GM21447 (cell line): Measurements from ENCODE around the gene LGALS7B.
"Not testable (repeated sequence)": the region's sequence is repeated elsewhere in the genome, so short reads cannot be mapped to it uniquely, and the experiment has no call there.

Source experiments
- ATAC-seq: cut with Tn5 transposase; IDR thresholded peaks from one replicate; pipeline ENCODE4 v1.9.1; 2021; ENCODE audit not compliant: unreplicated experiment

LGALS7B gene

DNA sequence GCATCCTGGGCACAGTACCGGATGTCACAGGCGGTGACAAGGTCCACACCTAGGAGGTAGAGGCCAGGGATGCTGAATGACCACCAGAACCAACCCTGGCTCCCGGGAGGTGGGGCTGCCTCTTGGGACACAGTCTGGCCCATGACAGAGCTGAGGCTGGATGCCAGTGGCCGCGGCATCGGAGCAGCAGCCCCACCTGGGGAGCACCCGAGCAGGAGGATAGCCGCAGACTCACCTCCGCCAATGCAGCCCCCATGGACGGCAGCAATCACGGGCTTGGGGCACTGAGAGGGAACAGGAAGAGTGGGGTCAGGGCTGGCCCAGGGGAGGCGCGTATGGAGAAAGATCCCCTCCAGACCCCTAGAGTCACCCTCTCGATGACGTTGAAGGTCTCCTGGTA is 28.1 kb downstream of the LGALS7B start:
- ATAC-seq, result no peak

DNA sequence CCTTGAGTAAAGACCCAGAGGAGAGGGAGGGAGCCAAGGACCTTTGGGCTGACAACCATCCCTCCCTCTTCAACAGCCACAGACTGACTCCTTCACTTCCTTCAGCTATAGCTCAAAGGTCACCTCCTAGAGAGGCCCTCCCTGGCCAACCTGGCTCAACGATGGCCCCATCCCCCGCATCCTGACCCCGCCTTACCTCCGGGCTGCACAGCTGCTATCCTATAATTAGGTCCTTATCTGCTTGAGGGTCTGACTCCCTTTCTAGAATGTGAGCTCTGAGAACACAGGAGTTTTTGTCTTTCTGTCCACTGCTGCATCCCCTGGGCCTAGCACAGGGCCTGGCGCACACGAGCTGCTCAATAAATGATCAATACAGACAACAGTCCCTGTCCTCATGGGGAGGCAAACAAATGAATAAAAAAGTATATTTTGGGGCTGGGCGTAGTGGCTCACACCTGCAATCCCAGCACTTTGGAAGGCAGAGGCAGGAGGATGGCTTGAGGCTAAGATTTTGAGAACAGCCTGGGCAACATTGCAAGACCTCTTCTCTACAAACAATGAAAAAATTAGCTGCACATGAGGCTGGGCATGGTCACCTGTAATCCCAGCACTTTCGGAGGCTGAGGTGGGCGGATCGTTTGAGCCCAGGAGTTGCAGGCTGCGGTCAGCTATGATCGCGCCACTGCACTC is 30.4 kb downstream of the LGALS7B start:
- no peak for ATAC-seq

DNA sequence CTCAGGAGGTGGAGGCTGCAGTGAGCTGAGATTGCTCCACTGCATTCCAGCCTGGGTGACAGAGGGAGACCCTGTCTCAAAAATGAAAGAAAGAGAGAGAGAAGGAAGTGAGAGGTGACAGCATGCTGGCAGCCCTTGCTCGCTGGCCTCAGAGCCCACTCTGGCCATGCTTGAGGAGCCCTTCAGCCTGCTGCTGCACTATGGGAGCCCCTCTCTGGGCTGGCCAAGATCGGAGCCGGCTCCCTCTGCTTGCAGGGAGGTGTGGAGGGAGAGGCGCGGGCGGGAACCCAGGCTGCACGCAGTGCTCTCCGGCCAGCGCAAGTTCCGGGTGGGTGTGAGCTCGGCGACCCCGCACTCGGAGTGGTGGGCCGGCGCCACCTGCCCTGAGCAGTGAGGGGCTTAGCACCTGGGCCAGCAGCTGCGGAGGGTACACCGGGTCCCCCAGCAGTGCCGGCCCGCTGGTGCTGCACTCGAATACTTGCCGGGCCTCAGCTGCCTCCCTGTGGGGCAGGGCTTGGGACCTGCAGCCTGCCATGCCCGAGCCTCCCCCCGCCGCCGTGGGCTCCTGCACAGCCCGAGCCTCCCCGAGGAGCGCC is 32.3 kb downstream of the LGALS7B start:
- not testable (repeated sequence) for ATAC-seq

DNA sequence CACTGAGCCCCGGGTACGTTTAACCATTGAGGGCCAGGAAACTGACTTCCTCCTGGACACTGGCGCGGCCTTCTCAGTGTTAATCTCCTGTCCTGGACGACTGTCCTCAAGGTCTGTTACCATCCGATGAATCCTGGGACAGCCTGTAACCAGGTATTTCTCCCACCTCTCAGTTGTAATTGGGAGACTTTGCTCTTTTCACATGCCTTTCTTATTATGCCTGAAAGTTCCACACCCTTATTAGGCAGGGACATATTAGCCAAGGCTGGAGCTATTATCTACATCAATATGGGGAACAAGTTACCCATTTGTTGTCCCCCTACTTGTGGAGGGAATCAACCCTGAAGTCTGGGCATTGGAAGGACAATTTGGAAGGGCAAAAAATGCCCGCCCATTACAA is 36.9 kb downstream of the LGALS7B start:
- not testable (repeated sequence) for ATAC-seq

DNA sequence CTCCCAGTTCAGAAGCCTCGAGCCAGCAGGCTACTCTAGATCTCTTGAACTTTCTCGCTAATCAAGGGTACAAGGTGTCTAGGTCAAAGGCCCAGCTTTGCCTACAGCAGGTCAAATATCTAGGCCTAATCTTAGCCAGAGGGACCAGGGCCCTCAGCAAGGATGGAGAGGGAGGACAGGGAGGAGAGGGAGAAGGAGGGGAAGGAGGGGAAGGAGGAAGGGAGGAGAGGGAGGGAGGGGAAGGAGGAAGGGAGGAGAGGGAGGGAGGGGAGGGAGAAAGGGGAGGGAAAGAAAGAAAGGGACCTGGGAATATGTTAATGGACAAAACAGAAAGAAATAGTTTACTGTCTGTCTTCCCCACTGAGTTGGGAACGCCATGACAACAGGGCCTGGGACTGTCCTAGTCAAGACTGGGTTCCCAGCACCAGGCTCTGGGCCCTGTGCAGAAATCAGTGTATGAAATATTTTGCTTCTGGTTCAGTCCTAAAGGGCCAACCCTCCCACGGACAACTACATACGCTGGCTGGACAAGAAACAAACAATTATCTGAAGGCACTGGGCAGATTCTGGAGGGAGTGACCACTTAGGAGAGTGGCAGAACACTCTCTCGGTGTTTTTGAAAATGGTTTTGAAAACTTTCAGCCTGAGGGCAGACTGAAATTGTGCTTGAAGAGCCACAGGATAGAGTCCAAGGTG is 38.0 kb downstream of the LGALS7B start:
- ATAC-seq, result no peak

DNA sequence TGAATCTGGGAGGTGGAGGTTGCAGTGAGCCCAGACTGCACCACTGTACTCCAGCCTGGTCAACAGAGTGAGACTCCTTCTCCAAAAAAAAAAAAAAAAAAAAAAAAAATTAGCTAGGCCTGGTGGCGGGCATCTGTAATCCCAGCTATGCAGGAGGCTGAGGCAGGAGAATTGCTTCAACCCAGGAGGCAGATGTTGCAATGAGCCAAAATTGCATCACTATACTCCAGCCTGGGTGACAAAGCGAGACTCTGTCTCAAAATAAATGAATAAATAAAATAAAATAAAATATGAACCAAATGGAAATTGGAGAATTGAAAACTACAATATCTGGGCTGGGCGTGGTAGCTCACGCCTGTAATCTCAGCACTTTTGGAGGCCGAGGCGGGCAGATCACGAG is 40.2 kb downstream of the LGALS7B start:
- not testable (repeated sequence) for ATAC-seq

DNA sequence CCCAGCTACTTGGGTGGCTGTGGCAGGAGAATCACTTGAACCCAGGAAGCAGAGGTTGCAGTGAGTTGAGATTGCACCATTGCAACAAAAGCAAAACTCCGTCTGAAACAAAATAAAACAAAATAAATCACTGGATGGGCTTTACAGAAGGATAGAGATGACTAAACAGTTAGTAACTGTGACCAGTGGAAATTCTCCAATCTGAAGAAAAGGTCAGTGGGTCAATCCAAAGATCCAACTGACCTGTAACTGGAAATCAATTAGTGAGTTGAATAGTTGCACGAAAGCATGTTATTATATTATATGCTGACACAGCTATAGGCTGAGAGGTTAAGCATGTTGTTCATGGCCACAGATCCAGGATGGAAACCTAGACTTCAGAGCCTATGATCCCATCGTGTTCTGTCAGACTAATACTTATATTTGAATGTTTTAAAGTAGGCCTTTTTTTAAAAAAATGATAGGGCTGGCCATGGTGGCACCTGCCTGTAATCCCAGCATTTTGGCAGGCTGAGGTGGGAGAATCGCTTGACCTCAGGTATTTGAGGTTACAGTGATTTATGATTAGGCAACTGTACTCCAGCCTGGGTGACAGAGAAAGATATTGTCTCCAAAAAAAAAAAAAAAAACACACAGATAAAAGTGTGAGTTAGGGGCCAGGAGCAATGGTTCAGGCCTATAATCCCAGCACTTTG is 41.2 kb downstream of the LGALS7B start:
- no peak for ATAC-seq

DNA sequence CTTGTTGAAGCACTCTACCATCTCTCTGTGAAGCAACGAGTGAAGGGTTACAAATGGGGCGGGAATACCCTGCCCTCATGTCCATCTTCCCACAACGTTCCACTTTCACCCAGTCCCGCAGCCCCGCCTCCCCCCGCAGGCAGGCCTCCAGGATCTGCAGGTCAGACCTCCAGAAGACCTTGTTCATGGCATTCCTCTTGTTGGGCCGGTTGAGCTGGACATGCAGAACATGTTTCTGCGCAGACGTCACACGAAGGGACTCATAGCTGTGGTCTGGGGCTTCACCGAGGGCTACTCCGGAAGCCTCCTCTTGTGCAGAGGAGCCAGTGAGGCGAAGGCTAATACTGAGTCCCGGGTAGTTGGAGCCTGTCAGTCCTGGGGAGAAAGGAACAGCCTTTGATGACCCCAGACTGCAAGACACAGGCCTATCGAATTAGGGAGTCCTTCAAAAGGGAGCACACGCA is 42.2 kb downstream of the LGALS7B start:
- ATAC-seq, result peak; percentile 59

DNA sequence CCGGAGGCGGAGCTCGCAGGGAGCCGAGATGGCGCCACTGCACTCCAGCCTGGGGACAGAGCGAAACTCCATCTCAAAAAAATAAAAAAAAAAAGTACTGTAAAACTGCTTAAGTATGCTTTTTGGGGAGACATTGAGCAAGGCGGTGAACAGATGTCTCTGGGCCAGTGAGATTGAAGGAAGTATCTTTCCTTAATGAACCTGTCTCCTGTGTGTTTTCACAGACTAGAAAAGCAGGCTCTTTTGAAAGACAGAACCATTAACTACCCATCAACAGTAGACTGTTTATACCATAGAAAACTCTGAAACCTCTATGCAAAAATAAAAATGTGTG is 44.1 kb downstream of the LGALS7B start:
- no peak for ATAC-seq

DNA sequence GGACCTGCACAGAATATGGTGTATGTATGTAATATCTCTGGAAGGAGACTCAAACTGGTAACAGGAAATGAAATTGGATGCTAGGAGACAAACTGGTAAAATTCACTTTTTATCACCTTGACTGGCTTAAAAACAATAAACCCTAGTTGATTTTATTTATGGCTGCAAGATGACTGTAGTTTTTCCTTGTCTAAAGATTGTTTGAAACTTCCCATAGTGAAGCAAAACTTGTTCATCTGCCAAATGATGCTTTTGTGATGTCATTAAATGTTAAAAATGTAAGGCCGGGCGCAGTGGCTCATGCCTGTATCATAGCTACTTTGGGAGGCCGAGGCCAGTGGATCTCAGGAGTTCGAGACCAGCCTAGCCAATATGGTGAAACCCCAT is 45.1 kb downstream of the LGALS7B start:
- no peak for ATAC-seq

DNA sequence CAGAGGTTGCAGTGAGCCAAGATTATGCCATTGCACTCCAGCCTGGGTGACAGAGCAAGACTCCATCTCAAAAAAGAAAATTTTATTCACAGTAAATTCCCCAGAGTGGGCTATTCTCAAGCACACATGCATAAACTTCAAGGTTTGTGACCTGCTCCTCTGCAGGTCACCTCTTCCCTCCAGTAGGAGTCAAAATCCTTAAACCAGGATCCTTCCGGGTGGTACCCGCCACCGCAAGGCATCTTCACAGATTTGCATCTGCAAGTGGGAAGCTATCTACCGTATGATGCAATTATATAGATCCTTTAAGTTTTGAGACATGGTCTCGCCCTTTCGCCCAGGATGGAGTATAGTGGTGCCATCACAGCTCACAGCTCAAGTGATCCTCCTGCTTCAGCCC is 45.6 kb downstream of the LGALS7B start:
- ATAC-seq, result no peak

DNA sequence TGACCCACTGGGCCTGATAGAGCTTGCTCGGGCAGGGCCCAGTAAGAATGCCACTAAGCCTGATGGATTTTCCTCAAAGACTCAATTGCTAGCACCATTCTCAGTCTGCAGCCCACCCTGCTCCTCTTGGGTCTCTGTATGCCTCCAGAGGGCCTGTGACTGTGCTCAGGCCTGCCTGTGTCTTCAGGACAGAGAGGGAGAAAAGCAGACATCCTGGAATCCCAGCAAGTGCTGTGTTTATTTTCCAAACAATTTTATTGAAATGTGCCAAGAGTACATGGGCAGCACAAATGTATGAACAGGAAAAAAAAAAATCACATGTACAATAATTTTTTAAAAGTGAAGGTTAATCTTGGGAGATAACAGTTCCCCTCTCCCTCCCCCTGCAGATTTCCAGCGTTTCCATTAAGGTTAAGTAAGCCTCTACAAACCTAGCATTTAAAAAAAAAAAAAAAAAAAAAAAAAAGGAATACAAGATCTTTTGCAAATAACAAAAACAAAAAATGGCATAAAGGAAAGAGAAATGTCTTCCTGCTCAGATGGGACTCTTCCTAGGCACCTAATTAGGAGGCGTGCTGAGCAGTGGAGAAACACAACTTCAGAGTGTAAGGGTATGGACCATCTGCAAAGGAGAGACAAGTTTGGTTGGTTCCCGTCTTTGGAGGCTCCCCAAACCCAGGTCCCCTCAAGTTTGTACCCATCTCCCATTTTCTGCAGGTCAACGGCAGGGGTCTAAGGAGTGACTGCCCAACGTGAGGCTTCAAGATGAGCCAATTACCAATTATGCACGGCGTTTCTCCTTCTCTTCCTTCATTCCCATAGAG is 47.4 kb downstream of the LGALS7B start:
- ATAC-seq, result no peak

DNA sequence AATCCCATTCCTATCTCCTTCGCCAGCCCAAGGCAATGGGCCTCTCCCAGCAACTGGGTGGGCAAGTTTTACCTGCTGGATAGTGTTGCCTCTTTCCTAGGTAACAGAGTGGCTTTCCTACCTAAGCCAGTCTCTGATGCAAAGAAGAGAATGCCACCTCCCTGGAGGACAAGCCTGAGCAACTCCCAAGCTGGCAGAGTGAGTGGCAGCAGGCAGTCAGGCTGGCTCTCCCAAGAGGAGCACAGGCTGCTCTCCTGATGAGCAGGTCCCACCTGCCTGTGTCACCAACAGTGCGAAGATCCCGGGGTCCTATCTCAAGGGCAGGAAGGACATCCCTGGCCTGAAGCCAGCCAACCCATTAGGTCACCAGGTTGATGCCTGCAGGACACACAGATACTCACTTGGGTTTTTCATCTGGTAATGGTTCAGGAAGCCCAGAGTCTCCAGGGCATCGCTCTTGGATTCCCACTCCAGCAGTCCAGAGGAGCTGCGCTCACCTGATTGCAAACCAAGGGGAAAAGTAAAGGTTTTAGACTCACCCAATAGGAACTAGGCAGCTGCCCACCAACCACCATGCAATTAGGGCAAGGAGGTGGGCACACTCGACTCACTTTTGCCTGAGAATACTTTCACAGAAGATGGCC is 48.1 kb downstream of the LGALS7B start:
- ATAC-seq, result no peak

DNA sequence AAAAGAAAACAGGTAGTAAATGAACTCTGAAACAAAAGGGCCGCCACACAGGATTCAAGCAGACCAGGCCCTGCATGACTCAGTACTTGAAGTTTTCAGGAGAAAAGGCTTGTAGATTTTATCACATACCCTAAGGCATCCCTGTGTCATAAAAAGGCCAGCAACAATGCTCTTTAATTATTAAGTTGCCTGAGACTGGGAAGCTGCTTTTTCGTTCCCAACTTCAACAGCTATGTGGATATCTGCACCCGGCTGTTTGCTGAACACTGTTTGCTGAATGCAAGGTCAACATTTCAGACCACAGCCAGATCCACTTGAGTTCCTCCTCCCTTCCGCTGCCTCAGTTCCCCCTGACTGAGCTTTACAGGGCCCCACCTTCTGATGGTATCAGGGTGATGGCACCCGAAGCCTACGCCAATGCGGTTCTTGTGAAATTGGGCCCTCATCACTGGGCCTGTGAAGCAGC is 48.7 kb downstream of the LGALS7B start:
- no peak for ATAC-seq

DNA sequence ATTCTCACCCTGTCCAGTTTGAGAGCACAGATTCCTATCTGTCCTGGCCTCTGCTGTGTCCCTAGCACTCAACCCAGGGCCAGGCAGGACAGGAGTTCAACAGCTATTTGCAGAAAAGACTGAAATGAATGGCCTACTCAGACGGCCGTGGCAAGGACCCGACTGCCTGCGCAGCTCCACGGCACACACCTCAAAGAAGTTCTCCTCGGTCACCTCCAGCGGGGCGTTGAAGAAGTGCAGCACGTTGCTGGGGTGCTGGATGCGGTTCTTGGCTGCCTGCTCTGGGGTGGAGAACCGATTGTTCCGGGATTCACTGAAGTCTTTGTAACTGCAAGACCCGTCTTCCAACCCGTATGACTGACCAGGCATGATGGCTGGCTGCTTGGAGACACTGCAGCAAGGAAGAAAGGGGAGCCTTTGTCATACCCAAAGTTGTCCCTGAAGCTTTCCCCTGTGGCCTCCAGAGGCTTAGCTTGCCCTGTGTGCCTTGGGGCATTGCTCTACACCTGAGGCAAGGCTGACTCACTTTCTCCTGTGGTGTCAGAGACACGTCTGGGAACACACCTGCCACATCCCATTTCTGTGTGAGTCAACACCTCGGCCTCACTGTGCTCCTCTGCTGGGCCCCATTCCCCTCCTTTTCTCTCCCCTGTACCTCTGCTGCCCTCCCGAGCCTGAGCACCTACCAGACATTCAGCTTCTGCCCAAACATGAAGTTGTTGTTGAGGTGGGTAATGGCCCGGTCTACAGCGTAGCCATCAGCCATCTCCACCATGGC is 49.4 kb downstream of the LGALS7B start:
- no peak for ATAC-seq

DNA sequence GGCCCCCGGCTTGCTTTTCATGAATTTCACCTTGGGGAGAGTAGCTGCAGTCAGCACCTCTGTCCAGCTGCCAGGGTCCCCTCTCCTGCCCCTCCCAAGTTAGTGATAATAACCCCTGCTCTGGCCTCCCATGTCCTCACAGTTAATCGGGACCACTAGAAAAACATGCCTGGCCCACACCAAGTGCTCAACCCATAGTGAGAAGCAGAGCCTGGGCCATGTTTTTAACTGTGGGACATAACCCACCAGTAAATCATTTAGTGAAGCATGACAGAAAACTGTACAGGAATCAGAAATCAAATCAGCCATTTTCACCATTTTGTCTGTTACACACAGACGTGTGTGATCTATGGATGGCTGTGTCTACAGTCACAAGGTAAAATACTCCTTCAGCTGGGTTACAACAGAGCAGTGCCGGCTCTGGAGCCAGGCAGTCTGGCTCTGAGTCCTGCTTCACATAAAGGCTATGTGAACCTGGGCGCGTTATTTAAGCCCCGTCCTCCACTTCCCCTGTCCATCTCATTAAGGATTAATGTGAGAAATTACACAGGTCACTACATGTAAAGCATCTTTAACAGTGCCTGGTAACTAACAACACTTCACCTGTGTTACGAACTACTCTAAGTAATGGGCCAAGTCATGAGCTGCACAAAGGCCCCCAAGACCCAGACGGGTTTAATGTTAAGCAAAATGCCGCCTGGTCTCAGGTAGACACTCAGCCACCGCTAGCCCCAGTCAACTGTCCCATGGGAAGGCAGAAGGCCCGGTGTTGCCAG is 50.2 kb downstream of the LGALS7B start:
- ATAC-seq, result no peak

DNA sequence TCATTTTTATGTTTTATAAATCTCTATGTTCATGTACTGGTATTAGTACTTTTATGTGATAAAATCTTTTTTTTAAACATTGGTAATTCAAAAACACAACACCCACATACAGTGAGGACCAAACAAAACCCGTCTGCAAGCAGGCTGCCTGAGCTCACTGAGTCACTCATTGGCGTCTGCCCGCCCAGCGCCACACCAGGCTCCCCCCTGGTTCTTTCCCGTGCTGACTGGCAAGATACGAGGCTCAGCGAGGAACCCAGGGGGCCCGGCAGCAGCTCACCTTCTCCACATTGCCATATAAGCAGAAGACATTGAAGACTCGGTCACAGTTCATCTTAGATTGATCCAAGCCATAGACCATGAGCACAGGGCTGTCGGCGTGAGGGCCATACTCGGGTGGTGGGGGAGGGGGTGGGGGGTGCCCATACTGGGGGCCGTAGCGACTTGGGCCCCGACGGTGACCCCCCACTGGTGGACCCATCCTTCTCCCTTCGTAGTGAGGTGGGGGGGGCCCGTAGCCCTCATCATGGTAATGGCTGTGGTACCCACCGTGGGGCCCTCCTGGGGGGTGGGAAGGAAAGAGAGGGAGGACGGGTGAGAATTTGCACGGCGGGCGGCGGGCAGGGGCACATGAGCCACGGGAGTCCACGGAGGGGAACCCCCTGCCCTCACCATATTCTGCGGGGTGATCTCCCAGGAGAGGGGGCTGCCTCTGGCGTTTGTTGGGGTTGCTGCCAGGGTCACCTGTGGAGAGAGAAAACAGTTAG is 51.0 kb downstream of the LGALS7B start:
- ATAC-seq, result no peak

DNA sequence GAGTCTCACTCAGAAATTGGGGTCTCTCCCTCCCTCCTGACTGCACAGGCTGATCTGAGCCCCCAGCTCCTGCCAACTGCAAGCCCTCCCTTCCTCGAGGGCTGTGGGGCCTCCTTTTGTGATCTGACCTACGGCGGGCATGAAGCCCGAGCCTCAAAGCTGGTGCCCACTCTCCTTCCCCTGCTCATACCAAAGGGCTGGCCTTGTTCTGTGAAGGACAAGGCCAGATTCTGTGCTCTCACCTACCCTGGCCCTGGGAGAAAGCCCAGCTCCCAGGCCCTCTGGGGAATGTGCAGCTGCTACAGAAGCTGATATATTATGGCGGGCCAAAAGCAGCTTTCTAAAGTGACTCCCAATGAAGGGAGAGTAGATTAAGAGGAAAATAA is 51.6 kb downstream of the LGALS7B start:
- ATAC-seq, result no peak
